ACHN (cell line): ENCODE data around the gene STPG3.
A peak's percentile ranks its signal among the peaks of the same experiment; 100 is the strongest.
"Not testable (repeated sequence)": the region's sequence is repeated elsewhere in the genome, so short reads cannot be mapped to it uniquely, and the experiment has no call there.

Experiments used
- DNase-seq: peaks from one replicate; pipeline ENCODE4 v3.0.0-alpha.2; 2015
- in situ Hi-C: cut with HindIII; loops from 2 replicates; pipeline ENCODE4 v1.10.0; 2017; ENCODE audit warnings: low sequenced_read_pairs, low pct_ligation_motif_present, low pct_unique_long_range_greater_than_20kb

The STPG3 gene

GRCh38 chr9:137241490-137242268, 9.4 kb upstream of the STPG3 start:
- peak; percentile 50 for DNase-seq
- in situ Hi-C loops = no loop called here

GRCh38 chr9:137242269-137243203, 8.6 kb upstream of the STPG3 start:
- in situ Hi-C loops = no loop called here
- no peak for DNase-seq

GRCh38 chr9:137243266-137243625, 7.8 kb upstream of the STPG3 start:
- in situ Hi-C loops, DNase-seq: not testable (repeated sequence)

GRCh38 chr9:137243626-137244485, 7.2 kb upstream of the STPG3 start:
- in situ Hi-C loops = no loop called here

GRCh38 chr9:137244486-137245449, 6.3 kb upstream of the STPG3 start:
- DNase-seq = no peak
- in situ Hi-C loops = no loop called here

More at GRCh38 chr9:137243626-137244485, 7.2 kb upstream of the STPG3 start:
- DNase-seq = no peak

GRCh38 chr9:137245450-137246421, 5.3 kb upstream of the STPG3 start:
- DNase-seq = no peak
- in situ Hi-C loops = no loop called here

- no peak for DNase-seq
- in situ Hi-C loops = no loop called here
Observed at GRCh38 chr9:137247135-137247915, 3.8 kb upstream of the STPG3 start.

GRCh38 chr9:137247916-137248175, 3.2 kb upstream of the STPG3 start:
- DNase-seq = no peak
- in situ Hi-C loops = no loop called here

GRCh38 chr9:137250329-137251193, 525 bp upstream of the STPG3 start:
- DNase-seq = no peak
- in situ Hi-C loops = no loop called here

- no peak for DNase-seq
- in situ Hi-C loops = no loop called here
Observed at GRCh38 chr9:137251490-137252268, 593 bp downstream of the STPG3 start.

- DNase-seq = no peak
- in situ Hi-C loops = no loop called here
Observed at GRCh38 chr9:137252555-137253506, 1.7 kb downstream of the STPG3 start.

- DNase-seq = no peak
- in situ Hi-C loops = no loop called here
Observed at GRCh38 chr9:137253717-137254623, 2.9 kb downstream of the STPG3 start.
